OCI-LY3 (cell line): ENCODE measurements around the gene PCDHA13.
"Not testable (repeated sequence)": the region's sequence is repeated elsewhere in the genome, so short reads cannot be mapped to it uniquely, and the experiment has no call there.

Experiments used
- CTCF ChIP-seq: fragments of 200-600, 300-600 bp; sonication (generic); IDR thresholded peaks from 2 replicates; pipeline ENCODE4 v1.5.1; 2014; ENCODE audit warnings: antibody characterized with exemption, low read length, low read depth
- EZH2phosphoT487 ChIP-seq: fragments of 200-600 bp; shearing (Covaris generic); IDR thresholded peaks from 2 replicates; pipeline ENCODE4 v1.6.1; 2018; ENCODE audit warnings: antibody characterized with exemption, mixed run types, low read depth

GRCh38 chr5:140834439-140835008, 47.4 kb upstream of the PCDHA13 start:
- TF ChIP-seq CTCF, EZH2phosphoT487: not testable (repeated sequence)
